SU-DHL-6 (cell line): ENCODE measurements around the gene LAMA3.

ENCODE experiments used
- H2AFZ ChIP-seq: fragments of 200-600 bp; sonication (generic); 2 replicates; pipeline ENCODE4 v1.6.1; 2014; ENCODE audit warnings: low read depth, mild to moderate bottlenecking, moderate library complexity, mixed read lengths, antibody characterized with exemption, low read length; ENCODE audit not compliant: severe bottlenecking
- H3F3A ChIP-seq: fragments of 200-600 bp; shearing (Covaris generic); 2 replicates; pipeline ENCODE4 v1.6.0; 2016; ENCODE audit warnings: antibody characterized with exemption, mild to moderate bottlenecking; ENCODE audit not compliant: insufficient read depth
- H3K27ac ChIP-seq: fragments of 200-600 bp; sonication (generic); 2 replicates; pipeline ENCODE4 v1.5.1; 2016; ENCODE audit warnings: low read depth, mild to moderate bottlenecking, low read length, moderate library complexity, mixed read lengths
- H3K27me3 ChIP-seq: fragments of 200-600 bp; sonication (generic), shearing (Covaris generic); 2 replicates; pipeline ENCODE4 v1.6.0; 2014; ENCODE audit warnings: mild to moderate bottlenecking, low read length
- H3K36me3 ChIP-seq: fragments of 200-600 bp; sonication (generic); 2 replicates; pipeline ENCODE4 v1.6.1; 2014; ENCODE audit warnings: mild to moderate bottlenecking, low read length, mixed read lengths
- H3K4me2 ChIP-seq: fragments of 300-600, 200-600 bp; shearing (Covaris generic), sonication (generic); 2 replicates; pipeline ENCODE4 v1.6.0; 2014; ENCODE audit warnings: low read length, low read depth, mild to moderate bottlenecking; ENCODE audit not compliant: poor library complexity, severe bottlenecking
- H3K4me3 ChIP-seq: fragments of 200-600 bp; sonication (generic); 2 replicates; pipeline ENCODE4 v1.5.1; 2014; ENCODE audit warnings: antibody characterized with exemption, low read length, mild to moderate bottlenecking, mixed read lengths; ENCODE audit not compliant: insufficient read depth, poor library complexity, severe bottlenecking
- H3K79me2 ChIP-seq: fragments of 200-600 bp; sonication (generic); 2 replicates; pipeline ENCODE4 v1.6.1; 2014; ENCODE audit warnings: mild to moderate bottlenecking, low read length, moderate library complexity; ENCODE audit not compliant: insufficient read depth
- H3K9ac ChIP-seq: fragments of 200-600 bp; sonication (generic); 2 replicates; pipeline ENCODE4 v1.7.0; 2014; ENCODE audit warnings: mild to moderate bottlenecking, low read length
- H3K9me2 ChIP-seq: fragments of 200-600 bp; sonication (generic); replicated peaks from 2 replicates; pipeline ENCODE4 v1.6.1; 2014; ENCODE audit warnings: low read length; ENCODE audit not compliant: insufficient read depth
- H3K9me3 ChIP-seq: fragments of 200-600 bp; sonication (generic); 2 replicates; pipeline ENCODE4 v1.6.1; 2014; ENCODE audit warnings: low read length, mixed read lengths; ENCODE audit not compliant: insufficient read depth
- H4K20me1 ChIP-seq: fragments of 200-600 bp; sonication (generic); 2 replicates; pipeline ENCODE4 v1.6.1; 2014; ENCODE audit warnings: low read depth, mild to moderate bottlenecking, antibody characterized with exemption, low read length, moderate library complexity, mixed read lengths
- EZH2phosphoT487 ChIP-seq: fragments of 200-600 bp; sonication (generic), shearing (Covaris generic); conservative IDR thresholded peaks from 2 replicates; pipeline ENCODE4 v1.6.1; 2018; ENCODE audit warnings: mild to moderate bottlenecking, antibody characterized with exemption, low read length, moderate library complexity, mixed read lengths
- TF ChIP-seq, protein P1 (sequence below): fragments of 200-600 bp; sonication (generic); IDR thresholded peaks from one replicate; pipeline ENCODE4 v1.5.1; 2017; ENCODE audit warnings: antibody characterized with exemption, mild to moderate bottlenecking, low read length, moderate library complexity; ENCODE audit not compliant: insufficient read depth, poor library complexity, severe bottlenecking

The LAMA3 gene

DNA sequence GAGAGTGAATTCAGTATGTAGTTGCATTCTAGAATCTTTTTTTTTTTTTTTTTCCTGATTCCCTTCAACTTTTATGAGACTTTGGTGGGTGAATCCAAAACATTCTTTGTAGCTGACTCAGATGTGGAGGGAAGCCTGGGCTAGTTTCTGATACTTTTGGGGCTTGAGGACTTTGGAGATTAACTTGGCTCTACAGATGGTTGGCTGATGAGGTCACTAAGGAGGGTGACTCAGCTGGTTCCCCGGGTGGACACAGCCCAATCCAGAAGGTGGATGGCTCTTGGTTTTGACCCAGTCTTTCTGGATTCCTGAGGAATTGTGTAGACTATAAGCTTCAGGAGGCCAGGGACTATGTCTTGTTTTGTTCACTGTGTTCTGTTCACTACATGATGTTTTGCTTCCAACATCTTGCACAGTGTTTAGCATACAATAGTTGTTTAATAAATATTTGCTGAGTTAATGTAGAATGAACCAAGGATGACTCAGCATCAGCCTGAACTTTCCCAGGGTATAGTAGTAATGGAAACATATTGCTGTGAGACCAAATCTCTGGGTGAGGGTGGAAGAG is 30.5 kb downstream of the LAMA3 start:
- no peaks in the 10 kb centered on the region for H3K36me3 ChIP-seq
- no peak overlapping the region for H3K27ac ChIP-seq
- H3K9me2 ChIP-seq, result no peaks in the 10 kb centered on the region
- no peaks in the 10 kb centered on the region for H4K20me1 ChIP-seq
- no peak overlapping the region for H2AFZ ChIP-seq
- no peak overlapping the region for H3K9ac ChIP-seq
- 0 out of 2 replicates have a peak, but pooled peaks cover 3% of the 10 kb centered on the region for H3K27me3 ChIP-seq
- H3K4me2 ChIP-seq, result no peak overlapping the region
- no peaks in the 10 kb centered on the region for H3K79me2 ChIP-seq
- no peaks in the 10 kb centered on the region for H3F3A ChIP-seq
- H3K9me3 ChIP-seq, result no peaks in the 10 kb centered on the region
- TF ChIP-seq, protein P1, sequence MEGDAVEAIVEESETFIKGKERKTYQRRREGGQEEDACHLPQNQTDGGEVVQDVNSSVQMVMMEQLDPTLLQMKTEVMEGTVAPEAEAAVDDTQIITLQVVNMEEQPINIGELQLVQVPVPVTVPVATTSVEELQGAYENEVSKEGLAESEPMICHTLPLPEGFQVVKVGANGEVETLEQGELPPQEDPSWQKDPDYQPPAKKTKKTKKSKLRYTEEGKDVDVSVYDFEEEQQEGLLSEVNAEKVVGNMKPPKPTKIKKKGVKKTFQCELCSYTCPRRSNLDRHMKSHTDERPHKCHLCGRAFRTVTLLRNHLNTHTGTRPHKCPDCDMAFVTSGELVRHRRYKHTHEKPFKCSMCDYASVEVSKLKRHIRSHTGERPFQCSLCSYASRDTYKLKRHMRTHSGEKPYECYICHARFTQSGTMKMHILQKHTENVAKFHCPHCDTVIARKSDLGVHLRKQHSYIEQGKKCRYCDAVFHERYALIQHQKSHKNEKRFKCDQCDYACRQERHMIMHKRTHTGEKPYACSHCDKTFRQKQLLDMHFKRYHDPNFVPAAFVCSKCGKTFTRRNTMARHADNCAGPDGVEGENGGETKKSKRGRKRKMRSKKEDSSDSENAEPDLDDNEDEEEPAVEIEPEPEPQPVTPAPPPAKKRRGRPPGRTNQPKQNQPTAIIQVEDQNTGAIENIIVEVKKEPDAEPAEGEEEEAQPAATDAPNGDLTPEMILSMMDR, result no peak
- no peak for TF ChIP-seq EZH2phosphoT487
- H3K4me3 ChIP-seq, result no peak overlapping the region

DNA sequence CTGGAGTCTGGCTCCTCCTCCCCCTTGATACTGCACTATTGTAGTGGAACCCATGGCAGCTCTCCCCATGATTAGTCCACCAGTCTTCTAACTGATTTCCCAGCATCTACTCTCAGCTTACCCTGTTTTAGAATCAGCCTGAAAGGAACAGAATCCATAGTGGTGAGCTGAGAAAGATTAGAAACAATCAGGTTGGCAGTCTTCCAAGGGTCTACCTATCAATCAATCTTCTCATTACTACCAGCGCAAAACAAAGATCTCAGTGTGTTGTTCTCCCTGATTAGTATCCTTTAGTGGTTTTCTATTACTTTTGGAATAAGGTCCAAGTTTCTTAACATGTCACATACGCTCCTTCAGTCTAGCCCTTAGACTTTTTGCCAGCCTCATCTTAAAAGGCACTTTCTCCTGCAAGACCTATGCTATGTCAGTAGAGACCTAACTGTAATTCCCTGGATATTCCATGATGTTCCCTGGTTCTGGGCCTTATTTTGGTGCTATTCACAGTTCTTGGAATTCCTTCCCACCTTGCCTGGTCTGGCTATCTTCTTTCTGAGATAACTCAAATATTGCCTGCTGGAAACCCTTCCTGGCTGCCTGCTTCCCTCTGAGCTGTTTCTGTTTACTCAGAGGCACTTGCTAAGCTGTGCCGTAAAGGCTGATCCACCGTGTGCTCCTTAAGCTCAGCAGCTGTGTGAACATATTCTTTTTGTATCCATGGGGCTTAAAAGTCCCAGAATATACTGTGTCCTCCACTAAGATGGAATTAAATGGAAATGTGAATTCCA is 32.6 kb downstream of the LAMA3 start:
- H3K9me2 ChIP-seq, result no peaks in the 10 kb centered on the region
- 0 out of 2 replicates have a peak, but pooled peaks cover 3% of the 10 kb centered on the region for H3K27me3 ChIP-seq
- no peak overlapping the region for H3K9ac ChIP-seq
- no peak overlapping the region for H2AFZ ChIP-seq
- no peak overlapping the region for H3K4me3 ChIP-seq
- H3K9me3 ChIP-seq, result no peaks in the 10 kb centered on the region
- no peaks in the 10 kb centered on the region for H3F3A ChIP-seq
- H3K27ac ChIP-seq, result no peak overlapping the region
- H3K36me3 ChIP-seq, result no peaks in the 10 kb centered on the region
- H4K20me1 ChIP-seq, result no peaks in the 10 kb centered on the region
- no peaks in the 10 kb centered on the region for H3K79me2 ChIP-seq
- TF ChIP-seq EZH2phosphoT487, result no peak
- TF ChIP-seq, protein P1, result no peak
- no peak overlapping the region for H3K4me2 ChIP-seq

DNA sequence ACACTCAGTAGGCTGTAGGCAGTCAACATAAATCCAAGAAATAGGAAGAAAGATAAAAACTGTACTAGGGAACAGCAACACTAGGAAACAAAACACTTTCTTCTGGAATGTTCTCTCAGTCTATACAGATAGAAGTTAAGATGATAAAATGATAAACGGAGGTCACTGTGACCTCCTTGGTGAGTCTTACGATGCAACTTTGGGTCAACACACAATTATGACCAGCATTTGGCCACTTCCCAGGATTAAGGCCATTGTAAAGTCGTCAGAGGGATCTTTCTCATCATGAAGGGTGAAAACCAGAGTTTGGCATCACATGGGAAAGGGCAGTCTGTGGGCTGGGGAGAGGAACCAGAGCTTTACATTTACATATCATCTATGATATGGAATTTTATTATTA is 33.4 kb downstream of the LAMA3 start:
- H3K9ac ChIP-seq, result no peak overlapping the region
- no peak overlapping the region for H3K27ac ChIP-seq
- TF ChIP-seq, protein P1, result no peak
- no peak for TF ChIP-seq EZH2phosphoT487
- 0 out of 2 replicates have a peak, but pooled peaks cover 3% of the 10 kb centered on the region for H3K27me3 ChIP-seq
- H3K36me3 ChIP-seq, result no peaks in the 10 kb centered on the region
- H3K9me3 ChIP-seq, result no peaks in the 10 kb centered on the region
- H3K4me3 ChIP-seq, result no peak overlapping the region
- H3K79me2 ChIP-seq, result no peaks in the 10 kb centered on the region
- H3F3A ChIP-seq, result no peaks in the 10 kb centered on the region
- no peaks in the 10 kb centered on the region for H3K9me2 ChIP-seq
- H4K20me1 ChIP-seq, result no peaks in the 10 kb centered on the region
- H3K4me2 ChIP-seq, result no peak overlapping the region
- H2AFZ ChIP-seq, result no peak overlapping the region
